Activated naive CD8-positive, alpha-beta T cell treated with anti-CD3 and anti-CD28 coated beads for 36 hours (primary cell): ENCODE results near the gene TMED3. TPM values are rescaled to one million over a fixed set of nuclear protein-coding genes. Genes with fewer than 3 reads are reported as not detected.
"Not testable (repeated sequence)": the region's sequence is repeated elsewhere in the genome, so short reads cannot be mapped to it uniquely, and the experiment has no call there.

ENCODE experiments used
- DNase-seq: peaks from one replicate; pipeline ENCODE4 v3.0.0; 2021
- H3K27ac Mint-ChIP-seq: one replicate; pipeline ENCODE4 v1.8.0; 2022; ENCODE audit warnings: mild to moderate bottlenecking, moderate library complexity, mixed read lengths
- H3K27me3 Mint-ChIP-seq: one replicate; pipeline ENCODE4 v1.8.0; 2022; ENCODE audit warnings: mild to moderate bottlenecking, mixed read lengths
- H3K36me3 Mint-ChIP-seq: one replicate; pipeline ENCODE4 v1.8.0; 2021; ENCODE audit warnings: mild to moderate bottlenecking, mixed read lengths
- H3K4me1 Mint-ChIP-seq: one replicate; pipeline ENCODE4 v1.8.0; 2021; ENCODE audit warnings: mixed read lengths
- H3K4me3 Mint-ChIP-seq: one replicate; pipeline ENCODE4 v1.8.0; 2022; ENCODE audit warnings: mild to moderate bottlenecking, moderate library complexity, mixed read lengths
- H3K9me3 Mint-ChIP-seq: one replicate; pipeline ENCODE4 v1.8.0; 2022; ENCODE audit warnings: mixed read lengths
- total RNA-seq, 2 experiments: library from RNA; stranded (reverse); gene quantifications; one replicate each; pipeline ENCODE4 v1.2.3, GENCODE V29; 2021

The TMED3 gene
- total RNA-seq, 2 experiments from 2014 or later: 43.7 to 47.4 TPM

- no peaks in the 10 kb centered on the region for H3K9me3 Mint-ChIP-seq
- peaks cover 45% of the 10 kb centered on the region for H3K27me3 Mint-ChIP-seq
- H3K4me3 Mint-ChIP-seq: no peak overlapping the region
- no peak for DNase-seq
- peaks cover 21% of the 10 kb centered on the region for H3K36me3 Mint-ChIP-seq
- H3K4me1 Mint-ChIP-seq: peaks cover 41% of the 10 kb centered on the region
- H3K27ac Mint-ChIP-seq: no peak overlapping the region
Measured at GRCh38 chr15:79308874-79309273, 2.0 kb upstream of the TMED3 start.

GRCh38 chr15:79310612-79310984, 314 bp upstream of the TMED3 start:
- DNase-seq: no peak
- peaks cover 36% of the 10 kb centered on the region for H3K36me3 Mint-ChIP-seq
- H3K9me3 Mint-ChIP-seq: no peaks in the 10 kb centered on the region
- H3K27ac Mint-ChIP-seq: peak overlapping the region; percentile 42
- peaks cover 43% of the 10 kb centered on the region for H3K4me1 Mint-ChIP-seq
- peak overlapping the region; percentile 73 for H3K4me3 Mint-ChIP-seq
- H3K27me3 Mint-ChIP-seq: peaks cover 30% of the 10 kb centered on the region

GRCh38 chr15:79311901-79312553, 1.1 kb downstream of the TMED3 start:
- no peak for DNase-seq
- Mint-ChIP-seq H3K4me1 (peaks cover 41% of the 10 kb centered on the region), H3K4me3 (peak overlapping the region; percentile 83), H3K36me3 (peaks cover 48% of the 10 kb centered on the region), H3K27ac (peak overlapping the region; percentile 51), H3K27me3 (peaks cover 26% of the 10 kb centered on the region), H3K9me3 (no peaks in the 10 kb centered on the region)

GRCh38 chr15:79314186-79314585, 3.3 kb downstream of the TMED3 start:
- Mint-ChIP-seq H3K4me1 (peaks cover 45% of the 10 kb centered on the region), H3K36me3 (peaks cover 68% of the 10 kb centered on the region), H3K27ac (no peak overlapping the region), H3K9me3 (no peaks in the 10 kb centered on the region), H3K27me3 (peaks cover 11% of the 10 kb centered on the region), H3K4me3 (no peak overlapping the region)
- DNase-seq: no peak

GRCh38 chr15:79314811-79315210, 3.9 kb downstream of the TMED3 start:
- Mint-ChIP-seq H3K9me3 (no peaks in the 10 kb centered on the region), H3K27ac (no peak overlapping the region), H3K27me3 (peaks cover 5% of the 10 kb centered on the region), H3K4me3 (no peak overlapping the region), H3K36me3 (peaks cover 74% of the 10 kb centered on the region), H3K4me1 (peaks cover 47% of the 10 kb centered on the region)
- DNase-seq: no peak

- DNase-seq: no peak
- Mint-ChIP-seq H3K27me3 (no peaks in the 10 kb centered on the region), H3K36me3 (peaks cover 74% of the 10 kb centered on the region), H3K9me3 (no peaks in the 10 kb centered on the region), H3K4me1 (peaks cover 43% of the 10 kb centered on the region), H3K27ac (no peak overlapping the region), H3K4me3 (no peak overlapping the region)
Measured at GRCh38 chr15:79315623-79316328, 4.9 kb downstream of the TMED3 start.

GRCh38 chr15:79316864-79317263, 6.0 kb downstream of the TMED3 start:
- no peaks in the 10 kb centered on the region for H3K9me3 Mint-ChIP-seq
- peaks cover 79% of the 10 kb centered on the region for H3K36me3 Mint-ChIP-seq
- H3K4me3 Mint-ChIP-seq: no peak overlapping the region
- H3K4me1 Mint-ChIP-seq: peaks cover 41% of the 10 kb centered on the region
- H3K27me3 Mint-ChIP-seq: no peaks in the 10 kb centered on the region
- DNase-seq: no peak
- H3K27ac Mint-ChIP-seq: no peak overlapping the region

GRCh38 chr15:79319973-79320372, 9.1 kb downstream of the TMED3 start:
- H3K4me3 Mint-ChIP-seq: not testable (repeated sequence)
- H3K4me1 Mint-ChIP-seq: peaks cover 24% of the 10 kb centered on the region
- peaks cover 60% of the 10 kb centered on the region for H3K36me3 Mint-ChIP-seq

GRCh38 chr15:79321876-79322275, 11.0 kb downstream of the TMED3 start:
- no peak for DNase-seq
- peaks cover 19% of the 10 kb centered on the region for H3K4me1 Mint-ChIP-seq
- no peaks in the 10 kb centered on the region for H3K9me3 Mint-ChIP-seq
- H3K27me3 Mint-ChIP-seq: no peaks in the 10 kb centered on the region
- H3K27ac Mint-ChIP-seq: no peak overlapping the region
- no peak overlapping the region for H3K4me3 Mint-ChIP-seq
- H3K36me3 Mint-ChIP-seq: peaks cover 63% of the 10 kb centered on the region

More at GRCh38 chr15:79319973-79320372, 9.1 kb downstream of the TMED3 start:
- not testable (repeated sequence) for H3K9me3 Mint-ChIP-seq, DNase-seq, H3K27me3 Mint-ChIP-seq, H3K27ac Mint-ChIP-seq

GRCh38 chr15:79322306-79322705, 11.4 kb downstream of the TMED3 start:
- Mint-ChIP-seq H3K9me3 (no peaks in the 10 kb centered on the region), H3K4me3 (no peak overlapping the region), H3K36me3 (peaks cover 63% of the 10 kb centered on the region), H3K27me3 (no peaks in the 10 kb centered on the region), H3K4me1 (peaks cover 15% of the 10 kb centered on the region), H3K27ac (no peak overlapping the region)
- DNase-seq: no peak

GRCh38 chr15:79322945-79323344, 12.0 kb downstream of the TMED3 start:
- peaks cover 62% of the 10 kb centered on the region for H3K36me3 Mint-ChIP-seq
- no peak overlapping the region for H3K27ac Mint-ChIP-seq
- DNase-seq: no peak
- no peak overlapping the region for H3K4me3 Mint-ChIP-seq
- H3K4me1 Mint-ChIP-seq: peaks cover 10% of the 10 kb centered on the region
- no peaks in the 10 kb centered on the region for H3K27me3 Mint-ChIP-seq
- no peaks in the 10 kb centered on the region for H3K9me3 Mint-ChIP-seq

- H3K27ac Mint-ChIP-seq: no peak overlapping the region
Measured at GRCh38 chr15:79329171-79329611, 18.3 kb downstream of the TMED3 start.

GRCh38 chr15:79332824-79333510, 22.1 kb downstream of the TMED3 start:
- Mint-ChIP-seq H3K4me3 (no peak overlapping the region), H3K27me3 (no peaks in the 10 kb centered on the region), H3K27ac (no peak overlapping the region), H3K4me1 (no peaks in the 10 kb centered on the region), H3K36me3 (peaks cover 12% of the 10 kb centered on the region), H3K9me3 (peaks cover 1% of the 10 kb centered on the region)
- no peak for DNase-seq

More at GRCh38 chr15:79329171-79329611, 18.3 kb downstream of the TMED3 start:
- no peaks in the 10 kb centered on the region for H3K4me1 Mint-ChIP-seq
- H3K27me3 Mint-ChIP-seq: no peaks in the 10 kb centered on the region
- peaks cover 43% of the 10 kb centered on the region for H3K36me3 Mint-ChIP-seq
- H3K4me3 Mint-ChIP-seq: no peak overlapping the region
- H3K9me3 Mint-ChIP-seq: peaks cover 1% of the 10 kb centered on the region
- DNase-seq: no peak

GRCh38 chr15:79337591-79337990, 26.7 kb downstream of the TMED3 start:
- Mint-ChIP-seq H3K36me3 (no peaks in the 10 kb centered on the region), H3K9me3 (no peaks in the 10 kb centered on the region), H3K27me3 (no peaks in the 10 kb centered on the region), H3K4me3 (no peak overlapping the region), H3K27ac (no peak overlapping the region), H3K4me1 (no peaks in the 10 kb centered on the region)
- DNase-seq: no peak

- Mint-ChIP-seq H3K27me3 (no peaks in the 10 kb centered on the region), H3K4me3 (no peak overlapping the region), H3K4me1 (no peaks in the 10 kb centered on the region), H3K27ac (no peak overlapping the region), H3K36me3 (no peaks in the 10 kb centered on the region), H3K9me3 (no peaks in the 10 kb centered on the region)
- DNase-seq: no peak
Measured at GRCh38 chr15:79339588-79340314, 28.8 kb downstream of the TMED3 start.
